GM12878 (cell line): Measurements from ENCODE around the gene ANTXR1. TPM values are rescaled to one million over a fixed set of nuclear protein-coding genes. Genes with fewer than 3 reads are reported as not detected.

ENCODE experiments used
- ATAC-seq: fragments of 200-7000 bp; cut with Tn5 transposase; 3 replicates; pipeline ENCODE4 v1.9.1; 2020; ENCODE audit warnings: mild to moderate bottlenecking, moderate library complexity
- BruUV-seq: library from RNA; stranded (reverse); fragments of 400-500 nt; replicated peaks from 2 replicates; lab custom pipeline; 2021; lab: Mats Ljungman, UMichigan
- CTCF ChIA-PET: fragments of 300-600 bp; sonication (Branson Sonifier 250); formaldehyde crosslinking; extraction: SDS; loops from one replicate; lab custom pipeline; 2021; ENCODE audit warnings: inconsistent platforms; lab: Yijun Ruan, JAX
- POLR2A ChIA-PET: fragments of 350-600 bp; formaldehyde crosslinking; extraction: SDS; loops from one replicate; lab custom pipeline; 2021; ENCODE audit warnings: inconsistent platforms; lab: Charles Lee
- RAD21 ChIA-PET: fragments of 300-600 bp; sonication (Branson Sonifier 250); formaldehyde crosslinking; loops from one replicate; lab custom pipeline; 2023; ENCODE audit warnings: antibody characterized with exemption; ENCODE audit not compliant: unreplicated experiment; lab: Charles Lee
- SMC1A ChIA-PET: fragments of 300-600 bp; sonication (Branson Sonifier 250); formaldehyde crosslinking; loops from one replicate; lab custom pipeline; 2023; ENCODE audit not compliant: unreplicated experiment, uncharacterized antibody; lab: Charles Lee
- DNase-seq: peaks from one replicate; pipeline ENCODE4 v3.0.0-alpha.2; 2011; ENCODE audit warnings: low read depth, low spot score
- FAIRE-seq: peaks from 3 replicates; lab custom pipeline; 2011; peaks lifted over from hg19 to GRCh38; lab: Jason Lieb, UNC
- H2AFZ ChIP-seq: 2 replicates; pipeline ENCODE4 v1.6.0; 2011; ENCODE audit warnings: low read depth, low read length, control low read depth; ENCODE audit not compliant: control insufficient read depth
- H3K27ac ChIP-seq: 2 replicates; pipeline ENCODE4 v1.5.1; 2011; ENCODE audit warnings: control low read depth; ENCODE audit not compliant: control insufficient read depth, insufficient read depth
- H3K27me3 ChIP-seq, 2 experiments: replicated peaks in 1 of 2; 2 replicates each; pipeline versions ENCODE4 v1.6.0 to v1.6.1; 2011; ENCODE audit warnings: low read length in 1 of 2; ENCODE audit not compliant: control insufficient read depth in 2 of 2, insufficient read depth in 2 of 2
- H3K36me3 ChIP-seq, 2 experiments: 2 replicates each; pipeline ENCODE4 v1.5.1; 2011; ENCODE audit warnings: low read length in 1 of 2; ENCODE audit not compliant: control insufficient read depth in 2 of 2, insufficient read depth in 2 of 2
- H3K4me1 ChIP-seq: 2 replicates; pipeline ENCODE4 v1.6.1; 2011; ENCODE audit warnings: mild to moderate bottlenecking, low read length, moderate library complexity, mixed read lengths; ENCODE audit not compliant: control insufficient read depth, insufficient read depth
- H3K4me2 ChIP-seq: 2 replicates; pipeline ENCODE4 v1.6.0; 2011; ENCODE audit warnings: control low read depth; ENCODE audit not compliant: control insufficient read depth, insufficient read depth
- H3K4me3 ChIP-seq: fragments of 200-600 bp; sonication (generic); 2 replicates; pipeline ENCODE4 v1.5.1; 2016
- H3K79me2 ChIP-seq: 2 replicates; pipeline ENCODE4 v1.6.0; 2011; ENCODE audit warnings: low read length; ENCODE audit not compliant: control insufficient read depth, insufficient read depth
- H3K9ac ChIP-seq: 2 replicates; pipeline ENCODE4 v1.8.0; 2011; ENCODE audit warnings: low read length, control low read depth, mixed read lengths; ENCODE audit not compliant: control insufficient read depth, insufficient read depth
- H3K9me3 ChIP-seq: replicated peaks from 3 replicates; pipeline ENCODE4 v1.5.1; 2011; ENCODE audit warnings: mild to moderate bottlenecking, low read length; ENCODE audit not compliant: control insufficient read depth, insufficient read depth
- H4K20me1 ChIP-seq: 2 replicates; pipeline ENCODE4 v1.6.0; 2011; ENCODE audit not compliant: control insufficient read depth, insufficient read depth
- CHD2 ChIP-seq: IDR thresholded peaks from 2 replicates; pipeline ENCODE4 v1.6.1; 2011; ENCODE audit warnings: low read depth, low read length, improper control_type of control experiment, borderline replicate concordance
- E2F8 ChIP-seq: fragments of 450-650 bp; IDR thresholded peaks from 2 replicates; pipeline ENCODE4 v1.6.1; 2018; ENCODE audit warnings: mild to moderate bottlenecking, low read depth, moderate library complexity; ENCODE audit not compliant: partially characterized antibody
- ELK1 ChIP-seq: IDR thresholded peaks from 2 replicates; pipeline ENCODE4 v1.6.1; 2012; ENCODE audit warnings: low read depth, low read length, improper control_type of control experiment
- ETV6 ChIP-seq, 2 experiments: fragments of 450-650 bp in 1 of 2; IDR thresholded peaks in 1 of 2; conservative IDR thresholded peaks in 1 of 2; 2 replicates each; pipeline ENCODE4 v1.6.1; 2014; ENCODE audit warnings: antibody characterized with exemption in 1 of 2, borderline replicate concordance in 1 of 2, low read depth in 1 of 2, mild to moderate bottlenecking in 1 of 2, moderate library complexity in 1 of 2
- MEF2A ChIP-seq: IDR thresholded peaks from 2 replicates; pipeline ENCODE4 v1.6.1; 2011; ENCODE audit warnings: low read depth, mild to moderate bottlenecking, low read length, moderate library complexity; ENCODE audit not compliant: insufficient read depth
- NBN ChIP-seq: fragments of 450-650 bp; IDR thresholded peaks from 2 replicates; pipeline ENCODE4 v1.6.1; 2016
- PML ChIP-seq: IDR thresholded peaks from 2 replicates; pipeline ENCODE4 v1.6.1; 2012; ENCODE audit warnings: low read length, inconsistent platforms
- POLR2A ChIP-seq: IDR thresholded peaks from 2 replicates; pipeline ENCODE4 v1.6.1; 2011; ENCODE audit warnings: low read depth, mild to moderate bottlenecking, low read length
- TARDBP ChIP-seq: IDR thresholded peaks from 2 replicates; pipeline ENCODE4 v1.6.1; 2016; ENCODE audit warnings: borderline replicate concordance
- TCF7 ChIP-seq: IDR thresholded peaks from 2 replicates; pipeline ENCODE4 v1.6.1; 2014; ENCODE audit warnings: antibody characterized with exemption, borderline replicate concordance
- ZBTB40 ChIP-seq: fragments of 450-650 bp; IDR thresholded peaks from 2 replicates; pipeline ENCODE4 v1.6.1; 2016; ENCODE audit warnings: mild to moderate bottlenecking, moderate library complexity, borderline replicate concordance
- ZNF622 ChIP-seq: fragments of 450-650 bp; IDR thresholded peaks from 2 replicates; pipeline ENCODE4 v1.6.1; 2017; ENCODE audit warnings: mild to moderate bottlenecking, inconsistent platforms
- WGBS: methylation state at CpG from one replicate; pipeline ENCODE4 v1.1.6; 2016; ENCODE audit warnings: low lambda C conversion rate; ENCODE audit not compliant: insufficient replicate concordance, insufficient coverage; ENCODE audit errors: missing lambda C conversion rate; 5-methylcytosine and 5-hydroxymethylcytosine counted together
- in situ Hi-C: fragments of 300-500 bp; cut with MboI; formaldehyde crosslinking; loops from 9 replicates; pipeline ENCODE4 v1.14.3; 2018; ENCODE audit warnings: mixed read lengths
- intact Hi-C: fragments of 100-400 bp; cut with micrococcal nuclease; formaldehyde crosslinking; loops from one replicate; pipeline ENCODE4 v1.14.2; 2022; ENCODE audit not compliant: unreplicated experiment
- polyA plus RNA-seq, 11 experiments: library from polyadenylated mRNA; depleted of rRNA in 4 of 11; unstranded in 6 of 11; stranded (reverse) in 5 of 11; fragments of >200 nt; fragmentation: Nextera tagmentation in 4 of 11; fragmentation: Illumina TruSeq in 1 of 11; extraction: Ambion mirVana in 4 of 11; extraction: Trizol in 1 of 11; gene quantifications; 1 replicate in 1 of 11; 2 replicates in 10 of 11; pipeline versions ENCODE4 v1.2.1 to v1.2.3, GENCODE V29; 2011 to 2016; ENCODE audit warnings: inconsistent platforms in 2 of 11, missing spikeins in 2 of 11, low read depth in 1 of 11
- total RNA-seq, 4 experiments: library from RNA; depleted of rRNA in 3 of 4; stranded (reverse); fragments of >200 nt in 3 of 4; fragmentation: Illumina TruSeq in 1 of 4; extraction: Trizol in 1 of 4; gene quantifications; 2 replicates each; pipeline versions ENCODE4 v1.2.1 to v1.2.3, GENCODE V29; 2013 to 2021

The ANTXR1 gene
- total and polyA plus RNA-seq, 10 of the 15 experiments (the other 5 are each of a cell fraction or from before 2014, with no cell fraction given) = 0.09 to 0.26 TPM; not detected in 8

- no peak for TF ChIP-seq ZBTB40
- no peak for TF ChIP-seq TARDBP
Measured at GRCh38 chr2:69036926-69037325, 23.9 kb downstream of the ANTXR1 start (continued).

GRCh38 chr2:69041214-69041613 is 28.2 kb downstream of the ANTXR1 start:
- ChIA-PET POLR2A (no interaction called here), SMC1A (no interaction called here), CTCF (no interaction called here), RAD21 (no interaction called here)
- 57% methylated on average over 4 of the region's 4 CpGs for WGBS
- H3K36me3 ChIP-seq = no peaks in the 10 kb centered on the region
- BruUV-seq = no TSS peak
- in situ Hi-C loops = no loop called here
- H3K4me1 ChIP-seq = no peaks in the 10 kb centered on the region
- H4K20me1 ChIP-seq = no peaks in the 10 kb centered on the region
- DNase-seq (no peak), FAIRE-seq (no peak), ATAC-seq (no peak)
- H2AFZ ChIP-seq = no peak overlapping the region
- no peaks in the 10 kb centered on the region for H3K79me2 ChIP-seq
- no peaks in the 10 kb centered on the region for H3K9me3 ChIP-seq
- no peak overlapping the region for H3K9ac ChIP-seq
- intact Hi-C loops = no loop called here
- H3K27ac ChIP-seq = no peak overlapping the region
- no peak overlapping the region for H3K4me2 ChIP-seq
- no peak overlapping the region for H3K4me3 ChIP-seq
- no peaks in the 10 kb centered on the region; a peak in 2 of 4 replicates for H3K27me3 ChIP-seq
- TF ChIP-seq ETV6 (conservative IDR thresholded peaks at IDR 0.05 in 1 of 2, IDR thresholded peaks at IDR 0.05 in 1 of 2; ENCODE audit: borderline replicate concordance in 1 of 2, low read depth in 1 of 2) (no peak), TARDBP (no peak), NBN (no peak), CHD2 (no peak), POLR2A (no peak), MEF2A (no peak), ELK1 (no peak), E2F8 (no peak), ZNF622 (no peak), PML (no peak), TCF7 (no peak)
